Measurements from ENCODE around the gene MDH1. TPM values are rescaled to one million over a fixed set of nuclear protein-coding genes. Genes with fewer than 3 reads are reported as not detected.

MDH1 gene
- total and polyA plus RNA-seq, 2 donors (not counting 1 experiment from before 2014, with no cell fraction given), result 159 to 267 TPM

DNA sequence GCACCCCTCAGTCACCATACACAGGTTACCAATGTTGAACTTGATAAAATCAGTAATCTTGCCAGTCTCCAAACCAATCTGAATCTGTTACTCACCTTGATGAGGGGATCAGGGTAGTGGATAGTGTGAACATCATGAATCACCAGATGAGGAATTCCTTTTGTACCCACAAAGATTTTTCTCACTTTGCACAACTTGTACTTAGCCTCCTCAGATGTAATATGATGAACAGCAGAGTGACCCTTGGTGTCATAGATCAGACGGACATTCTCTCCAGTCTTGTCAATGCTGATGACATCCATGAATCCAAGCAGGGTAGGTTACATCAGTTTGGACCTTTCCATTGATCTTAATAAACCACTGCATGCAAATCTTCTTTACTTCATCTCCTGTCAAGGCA lies 54.7 kb downstream of the MDH1 start:
- H3K4me3 ChIP-seq (replicated peaks in 1 of 4; ENCODE audit: control extremely low read depth in 1 of 4, insufficient read depth in 1 of 4, low read depth in 3 of 4, low read length in 4 of 4), result no peak overlapping the region
- no peak overlapping the region for H3K9ac ChIP-seq (ENCODE audit: insufficient read depth, low read length)
- TF ChIP-seq, protein P1, sequence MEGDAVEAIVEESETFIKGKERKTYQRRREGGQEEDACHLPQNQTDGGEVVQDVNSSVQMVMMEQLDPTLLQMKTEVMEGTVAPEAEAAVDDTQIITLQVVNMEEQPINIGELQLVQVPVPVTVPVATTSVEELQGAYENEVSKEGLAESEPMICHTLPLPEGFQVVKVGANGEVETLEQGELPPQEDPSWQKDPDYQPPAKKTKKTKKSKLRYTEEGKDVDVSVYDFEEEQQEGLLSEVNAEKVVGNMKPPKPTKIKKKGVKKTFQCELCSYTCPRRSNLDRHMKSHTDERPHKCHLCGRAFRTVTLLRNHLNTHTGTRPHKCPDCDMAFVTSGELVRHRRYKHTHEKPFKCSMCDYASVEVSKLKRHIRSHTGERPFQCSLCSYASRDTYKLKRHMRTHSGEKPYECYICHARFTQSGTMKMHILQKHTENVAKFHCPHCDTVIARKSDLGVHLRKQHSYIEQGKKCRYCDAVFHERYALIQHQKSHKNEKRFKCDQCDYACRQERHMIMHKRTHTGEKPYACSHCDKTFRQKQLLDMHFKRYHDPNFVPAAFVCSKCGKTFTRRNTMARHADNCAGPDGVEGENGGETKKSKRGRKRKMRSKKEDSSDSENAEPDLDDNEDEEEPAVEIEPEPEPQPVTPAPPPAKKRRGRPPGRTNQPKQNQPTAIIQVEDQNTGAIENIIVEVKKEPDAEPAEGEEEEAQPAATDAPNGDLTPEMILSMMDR (conservative IDR thresholded peaks at IDR 0.05 in 1 of 2, IDR thresholded peaks at IDR 0.05 in 1 of 2; ENCODE audit: low read depth in 1 of 2, low read length in 2 of 2), result no peak
- TF ChIP-seq EZH2 (IDR thresholded peaks at IDR 0.05; ENCODE audit: low read length, missing control alignments), result no peak
- no peaks in the 10 kb centered on the region for H3K27me3 ChIP-seq (ENCODE audit: control insufficient read depth, insufficient read depth, low read length)
- no peaks in the 10 kb centered on the region for H3K79me2 ChIP-seq (ENCODE audit: control insufficient read depth, insufficient read depth, low read length)
- H3K9me3 ChIP-seq (ENCODE audit: control insufficient read depth, insufficient read depth, low read depth, low read length), result no peaks in the 10 kb centered on the region
- H3K27ac ChIP-seq (ENCODE audit: insufficient read depth, low read length), result no peak overlapping the region
- peak in 1 of 2 donors; percentile 16 for DNase-seq (ENCODE audit: low read depth in 2 of 2)
- no peak overlapping the region for H3K4me2 ChIP-seq (ENCODE audit: extremely low read depth, insufficient read depth, low read length)
- H4K20me1 ChIP-seq (ENCODE audit: control insufficient read depth, extremely low read depth, insufficient read depth, low read length), result no peaks in the 10 kb centered on the region
- H3K36me3 ChIP-seq (ENCODE audit: control insufficient read depth, insufficient read depth, low read length), result no peaks in the 10 kb centered on the region
- H2AFZ ChIP-seq (ENCODE audit: low read length), result no peak overlapping the region
- no peaks in the 10 kb centered on the region for H3K4me1 ChIP-seq (ENCODE audit: control insufficient read depth, extremely low read depth, insufficient read depth, low read length)

DNA sequence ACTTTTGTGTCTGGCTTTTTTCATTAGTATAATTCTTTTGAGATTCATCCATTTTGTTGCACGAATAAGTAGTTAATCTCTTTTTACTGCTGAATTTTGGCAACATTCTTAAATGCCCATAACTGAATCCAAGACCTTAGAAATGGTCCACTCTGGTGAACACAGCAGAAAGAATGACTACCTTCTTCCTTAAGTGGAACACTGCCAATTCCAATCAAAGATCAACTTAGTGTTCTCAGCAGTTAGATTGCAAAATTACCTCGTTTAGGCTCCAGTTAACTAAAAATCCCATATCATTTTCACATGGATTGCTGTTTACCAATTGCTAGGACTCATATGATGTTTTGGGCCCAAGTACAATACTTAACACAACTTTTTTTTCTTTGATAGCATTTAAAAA lies 59.9 kb downstream of the MDH1 start:
- Histone ChIP-seq H3K36me3 (ENCODE audit: control insufficient read depth, insufficient read depth, low read length) (no peaks in the 10 kb centered on the region), H3K27me3 (ENCODE audit: control insufficient read depth, insufficient read depth, low read length) (no peaks in the 10 kb centered on the region)

DNA sequence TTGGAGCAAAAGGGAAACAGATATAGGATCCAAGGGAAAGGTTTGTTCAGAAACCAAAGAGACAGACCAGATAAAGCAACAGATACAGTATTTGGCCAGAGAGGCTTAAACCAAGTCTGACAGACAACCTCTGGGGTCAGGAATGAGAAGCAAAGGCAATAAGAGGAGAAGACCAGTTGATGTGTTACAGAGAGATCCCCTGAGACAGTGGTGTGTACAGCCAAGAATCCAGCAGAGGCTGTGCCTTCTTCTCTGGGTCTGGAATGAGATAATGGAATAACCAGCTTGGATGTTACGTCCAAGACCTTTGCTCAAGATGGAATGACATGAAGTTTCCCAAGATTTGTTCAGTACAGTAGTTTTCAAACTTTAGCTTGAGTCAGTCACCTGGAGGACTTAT lies 61.1 kb downstream of the MDH1 start:
- no peak for DNase-seq (ENCODE audit: low read depth in 2 of 2)
- no peaks in the 10 kb centered on the region for H3K79me2 ChIP-seq (ENCODE audit: control insufficient read depth, insufficient read depth, low read length)
- H3K4me3 ChIP-seq (replicated peaks in 1 of 4; ENCODE audit: control extremely low read depth in 1 of 4, insufficient read depth in 1 of 4, low read depth in 3 of 4, low read length in 4 of 4), result no peak overlapping the region
- no peaks in the 10 kb centered on the region for H4K20me1 ChIP-seq (ENCODE audit: control insufficient read depth, extremely low read depth, insufficient read depth, low read length)
- H3K27me3 ChIP-seq (ENCODE audit: control insufficient read depth, insufficient read depth, low read length), result no peaks in the 10 kb centered on the region
- H3K4me1 ChIP-seq (ENCODE audit: control insufficient read depth, extremely low read depth, insufficient read depth, low read length), result no peaks in the 10 kb centered on the region
- no peak overlapping the region for H3K27ac ChIP-seq (ENCODE audit: insufficient read depth, low read length)
- no peak overlapping the region for H2AFZ ChIP-seq (ENCODE audit: low read length)
- no peak overlapping the region for H3K9ac ChIP-seq (ENCODE audit: insufficient read depth, low read length)
- H3K4me2 ChIP-seq (ENCODE audit: extremely low read depth, insufficient read depth, low read length), result no peak overlapping the region
- H3K36me3 ChIP-seq (ENCODE audit: control insufficient read depth, insufficient read depth, low read length), result no peaks in the 10 kb centered on the region
- no peaks in the 10 kb centered on the region for H3K9me3 ChIP-seq (ENCODE audit: control insufficient read depth, insufficient read depth, low read depth, low read length)
- TF ChIP-seq EZH2 (IDR thresholded peaks at IDR 0.05; ENCODE audit: low read length, missing control alignments), result no peak
- TF ChIP-seq, protein P1 (conservative IDR thresholded peaks at IDR 0.05 in 1 of 2, IDR thresholded peaks at IDR 0.05 in 1 of 2; ENCODE audit: low read depth in 1 of 2, low read length in 2 of 2), result no peak

More for the DNA sequence above, 59.9 kb downstream of the MDH1 start:
- TF ChIP-seq, protein P1 (conservative IDR thresholded peaks at IDR 0.05 in 1 of 2, IDR thresholded peaks at IDR 0.05 in 1 of 2; ENCODE audit: low read depth in 1 of 2, low read length in 2 of 2), result no peak
- no peak for TF ChIP-seq EZH2 (IDR thresholded peaks at IDR 0.05; ENCODE audit: low read length, missing control alignments)
- no peaks in the 10 kb centered on the region for H4K20me1 ChIP-seq (ENCODE audit: control insufficient read depth, extremely low read depth, insufficient read depth, low read length)
- H2AFZ ChIP-seq (ENCODE audit: low read length), result no peak overlapping the region
- H3K4me1 ChIP-seq (ENCODE audit: control insufficient read depth, extremely low read depth, insufficient read depth, low read length), result no peaks in the 10 kb centered on the region
- H3K79me2 ChIP-seq (ENCODE audit: control insufficient read depth, insufficient read depth, low read length), result no peaks in the 10 kb centered on the region
- H3K4me2 ChIP-seq (ENCODE audit: extremely low read depth, insufficient read depth, low read length), result no peak overlapping the region
- H3K27ac ChIP-seq (ENCODE audit: insufficient read depth, low read length), result no peak overlapping the region
- H3K4me3 ChIP-seq (replicated peaks in 1 of 4; ENCODE audit: control extremely low read depth in 1 of 4, insufficient read depth in 1 of 4, low read depth in 3 of 4, low read length in 4 of 4), result no peak overlapping the region
- H3K9ac ChIP-seq (ENCODE audit: insufficient read depth, low read length), result no peak overlapping the region
- DNase-seq (ENCODE audit: low read depth in 2 of 2), result no peak
- no peaks in the 10 kb centered on the region for H3K9me3 ChIP-seq (ENCODE audit: control insufficient read depth, insufficient read depth, low read depth, low read length)
